Measurements from ENCODE around the gene SPO11. TPM values are rescaled to one million over a fixed set of nuclear protein-coding genes. Genes with fewer than 3 reads are reported as not detected.

Gene SPO11
- total and polyA plus RNA-seq, 7 donors = not detected

- TF ChIP-seq EP300 (IDR thresholded peaks at IDR 0.05) (no peak), POLR2AphosphoS5 (IDR thresholded peaks at IDR 0.05) (no peak), CTCF (IDR thresholded peaks at IDR 0.05) (no peak), POLR2A (IDR thresholded peaks at IDR 0.05) (no peak)
- no peak for DNase-seq
- Histone ChIP-seq H3K4me1 (peaks cover 0 to 14% (median 11%) of the 10 kb centered on the region in 4 donors), H3K27me3 (no peaks in the 10 kb centered on the region), H3K36me3 (no peaks in the 10 kb centered on the region), H3K27ac (peak overlapping the region in 2 of 4 donors; percentile 43 to 52), H3K4me3 (no peak overlapping the region), H3K9me3 (no peaks in the 10 kb centered on the region)
- intact Hi-C loops (cut with DNase I) = loop anchor here (5.0 kb wide), 1 partner anchor 45 kb away; no protein-coding TSS in a partner anchor
- WGBS, 2 donors = 67 to 73% methylated on average over 2 of the region's 2 CpGs
Measured at GRCh38 chr20:57322476-57322875, 7.1 kb upstream of the SPO11 start.

- intact Hi-C loops (cut with DNase I) = loop anchor here (5.0 kb wide), 1 partner anchor 46 kb away; no protein-coding TSS in a partner anchor
- TF ChIP-seq POLR2AphosphoS5 (IDR thresholded peaks at IDR 0.05) (no peak), EP300 (IDR thresholded peaks at IDR 0.05) (no peak), CTCF (IDR thresholded peaks at IDR 0.05) (no peak), POLR2A (IDR thresholded peaks at IDR 0.05) (no peak)
- H3K9me3 ChIP-seq = no peaks in the 10 kb centered on the region
- peak overlapping the region in 2 of 4 donors; percentile 43 to 52 for H3K27ac ChIP-seq
- H3K36me3 ChIP-seq = no peaks in the 10 kb centered on the region
- H3K4me1 ChIP-seq = peaks cover 0 to 14% (median 11%) of the 10 kb centered on the region in 4 donors
- 17 to 31% methylated on average over 6 of the region's 6 CpGs for WGBS, 2 donors
- no peak overlapping the region for H3K4me3 ChIP-seq
- no peaks in the 10 kb centered on the region for H3K27me3 ChIP-seq
- DNase-seq = no peak
Measured at GRCh38 chr20:57323034-57323433, 6.6 kb upstream of the SPO11 start.

GRCh38 chr20:57325632-57326356 lies 3.8 kb upstream of the SPO11 start:
- WGBS, 2 donors = 85% methylated on average over 12 of the region's 12 CpGs
- no peak overlapping the region for H3K4me3 ChIP-seq
- no peaks in the 10 kb centered on the region for H3K9me3 ChIP-seq
- no peak for DNase-seq
- TF ChIP-seq EP300 (IDR thresholded peaks at IDR 0.05) (no peak), CTCF (IDR thresholded peaks at IDR 0.05) (no peak), POLR2AphosphoS5 (IDR thresholded peaks at IDR 0.05) (no peak), POLR2A (IDR thresholded peaks at IDR 0.05) (no peak)
- H3K27me3 ChIP-seq = peaks cover 0 to 14% (median 3%) of the 10 kb centered on the region in 3 donors
- no peak overlapping the region for H3K27ac ChIP-seq
- no peaks in the 10 kb centered on the region for H3K36me3 ChIP-seq
- intact Hi-C loops (cut with DNase I) = no loop called here
- peaks cover 0 to 14% (median 11%) of the 10 kb centered on the region in 4 donors for H3K4me1 ChIP-seq

- intact Hi-C loops (cut with DNase I) = no loop called here
- H3K27me3 ChIP-seq = peaks cover 0 to 23% (median 3%) of the 10 kb centered on the region in 3 donors
- no peak overlapping the region for H3K4me3 ChIP-seq
- no peak overlapping the region for H3K27ac ChIP-seq
- no peaks in the 10 kb centered on the region for H3K9me3 ChIP-seq
- H3K36me3 ChIP-seq = no peaks in the 10 kb centered on the region
- TF ChIP-seq POLR2A (IDR thresholded peaks at IDR 0.05) (no peak), CTCF (IDR thresholded peaks at IDR 0.05) (no peak), EP300 (IDR thresholded peaks at IDR 0.05) (no peak), POLR2AphosphoS5 (IDR thresholded peaks at IDR 0.05) (no peak)
- no peak for DNase-seq
- WGBS, 2 donors = 20 to 38% methylated on average over 8 of the region's 8 CpGs
- H3K4me1 ChIP-seq = peaks cover 0 to 14% (median 11%) of the 10 kb centered on the region in 4 donors
Measured at GRCh38 chr20:57326667-57327455, 2.7 kb upstream of the SPO11 start.
